ENCODE data around the gene CAMK1D. TPM values are rescaled to one million over a fixed set of nuclear protein-coding genes. Genes with fewer than 3 reads are reported as not detected.

CAMK1D gene
- total and polyA plus RNA-seq, 10 of the 15 experiments (the other 5 are each of a cell fraction or from before 2014, with no cell fraction given) = 2.1 to 35.5 (median 14.7) TPM

GRCh38 chr10:12533151-12533550, 183.8 kb downstream of the CAMK1D start:
- no peak for FAIRE-seq
- ChIA-PET SMC1A (ENCODE audit: uncharacterized antibody, unreplicated experiment) (no interaction called here), RAD21 (ENCODE audit: unreplicated experiment) (no interaction called here), CTCF (no interaction called here), POLR2A (no interaction called here)
- H3K9me3 ChIP-seq (replicated peaks; ENCODE audit: control insufficient read depth, insufficient read depth, low read length) = no peaks in the 10 kb centered on the region
- H3K27me3 ChIP-seq (replicated peaks in 1 of 2; ENCODE audit: control insufficient read depth in 2 of 2, insufficient read depth in 2 of 2, low read length in 1 of 2) = no peaks in the 10 kb centered on the region
- no TSS peak for BruUV-seq (replicated peaks)
- WGBS (ENCODE audit: insufficient coverage, insufficient replicate concordance, low lambda C conversion rate, missing lambda C conversion rate) = 97% methylated on average over 4 of the region's 4 CpGs
- intact Hi-C loops (cut with micrococcal nuclease; ENCODE audit: unreplicated experiment) (no loop called here), in situ Hi-C loops (cut with MboI) (no loop called here)
- H3K4me2 ChIP-seq (ENCODE audit: control insufficient read depth, insufficient read depth) = no peak overlapping the region
- H3K27ac ChIP-seq (ENCODE audit: control insufficient read depth, insufficient read depth) = no peak overlapping the region
- H3K4me3 ChIP-seq = no peak overlapping the region
- no peak for DNase-seq (ENCODE audit: low read depth, low spot score)
- H2AFZ ChIP-seq (ENCODE audit: control insufficient read depth, low read depth, low read length) = no peak overlapping the region
- no peak for ATAC-seq
- no peaks in the 10 kb centered on the region for H3K36me3 ChIP-seq (ENCODE audit: control insufficient read depth in 2 of 2, insufficient read depth in 2 of 2, low read length in 1 of 2)
- H3K9ac ChIP-seq (ENCODE audit: control insufficient read depth, insufficient read depth, low read length) = no peak overlapping the region
- H4K20me1 ChIP-seq (ENCODE audit: control insufficient read depth, insufficient read depth) = no peaks in the 10 kb centered on the region
- H3K4me1 ChIP-seq (ENCODE audit: control insufficient read depth, insufficient read depth, low read length) = no peaks in the 10 kb centered on the region
- no peaks in the 10 kb centered on the region for H3K79me2 ChIP-seq (ENCODE audit: control insufficient read depth, insufficient read depth, low read length)
- TF ChIP-seq JUNB (IDR thresholded peaks at IDR 0.05) (no peak), RCOR1 (conservative IDR thresholded peaks at IDR 0.05; ENCODE audit: low read depth, low read length) (no peak), ZNF217 (IDR thresholded peaks at IDR 0.05) (no peak), GABPA (IDR thresholded peaks at IDR 0.05; ENCODE audit: low read depth) (no peak), YBX1 (IDR thresholded peaks at IDR 0.05) (no peak), HCFC1 (IDR thresholded peaks at IDR 0.05; ENCODE audit: low read length) (no peak), IKZF2 (IDR thresholded peaks at IDR 0.05) (no peak), SMC3 (IDR thresholded peaks at IDR 0.05; ENCODE audit: borderline replicate concordance, low read length) (no peak), CREB1 (IDR thresholded peaks at IDR 0.05; ENCODE audit: low read depth) (no peak), SUPT20H (IDR thresholded peaks at IDR 0.05; ENCODE audit: borderline replicate concordance, control insufficient read depth, low read depth, low read length) (no peak)

DNA sequence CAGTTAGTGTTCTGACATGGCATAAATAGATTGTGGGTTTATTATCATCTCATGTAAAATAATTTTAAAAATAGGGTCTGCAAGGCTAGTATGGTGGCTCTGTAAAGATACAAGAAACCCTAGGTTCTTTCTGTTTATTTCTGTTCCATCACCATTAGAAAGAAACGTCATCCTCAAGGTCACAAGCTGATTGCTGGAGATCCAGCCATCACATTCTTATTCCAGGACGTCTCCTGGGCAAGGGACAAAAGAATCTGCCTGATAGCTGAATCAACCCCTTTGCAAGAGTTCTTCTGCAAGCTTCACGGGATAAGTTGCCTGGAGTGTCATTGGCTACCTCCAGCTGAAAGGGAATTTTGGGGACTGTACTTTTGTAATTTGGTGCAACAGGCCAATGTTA, 184.4 kb downstream of the CAMK1D start:
- ChIA-PET SMC1A (ENCODE audit: uncharacterized antibody, unreplicated experiment) (no interaction called here), CTCF (interaction anchor here (1.6 kb wide), 1 partner anchor 271 kb away, joined by 3 read pairs; no protein-coding TSS in a partner anchor), RAD21 (ENCODE audit: unreplicated experiment) (interaction anchor here (0.6 kb wide), 1 partner anchor 291 kb away, joined by 3 read pairs; no protein-coding TSS in a partner anchor), POLR2A (no interaction called here)
- no peak overlapping the region for H3K4me3 ChIP-seq
- no peaks in the 10 kb centered on the region for H4K20me1 ChIP-seq (ENCODE audit: control insufficient read depth, insufficient read depth)
- ATAC-seq = no peak
- WGBS (ENCODE audit: insufficient coverage, insufficient replicate concordance, low lambda C conversion rate, missing lambda C conversion rate) = 73% methylated on average over 3 of the region's 3 CpGs
- BruUV-seq (replicated peaks) = no TSS peak
- intact Hi-C loops (cut with micrococcal nuclease; ENCODE audit: unreplicated experiment) (no loop called here), in situ Hi-C loops (cut with MboI) (no loop called here)
- no peak overlapping the region for H2AFZ ChIP-seq (ENCODE audit: control insufficient read depth, low read depth, low read length)
- H3K4me1 ChIP-seq (ENCODE audit: control insufficient read depth, insufficient read depth, low read length) = no peaks in the 10 kb centered on the region
- H3K4me2 ChIP-seq (ENCODE audit: control insufficient read depth, insufficient read depth) = no peak overlapping the region
- H3K9ac ChIP-seq (ENCODE audit: control insufficient read depth, insufficient read depth, low read length) = no peak overlapping the region
- H3K9me3 ChIP-seq (replicated peaks; ENCODE audit: control insufficient read depth, insufficient read depth, low read length) = no peaks in the 10 kb centered on the region
- no peak for DNase-seq (ENCODE audit: low read depth, low spot score)
- no peak overlapping the region for H3K27ac ChIP-seq (ENCODE audit: control insufficient read depth, insufficient read depth)
- FAIRE-seq = no peak
- no peaks in the 10 kb centered on the region for H3K27me3 ChIP-seq (replicated peaks in 1 of 2; ENCODE audit: control insufficient read depth in 2 of 2, insufficient read depth in 2 of 2, low read length in 1 of 2)
- no peaks in the 10 kb centered on the region for H3K79me2 ChIP-seq (ENCODE audit: control insufficient read depth, insufficient read depth, low read length)
- no peaks in the 10 kb centered on the region for H3K36me3 ChIP-seq (ENCODE audit: control insufficient read depth in 2 of 2, insufficient read depth in 2 of 2, low read length in 1 of 2)
- no peak for TF ChIP-seq WRNIP1 (IDR thresholded peaks at IDR 0.05; ENCODE audit: borderline replicate concordance, low read depth, low read length)
- TF ChIP-seq, protein P1, sequence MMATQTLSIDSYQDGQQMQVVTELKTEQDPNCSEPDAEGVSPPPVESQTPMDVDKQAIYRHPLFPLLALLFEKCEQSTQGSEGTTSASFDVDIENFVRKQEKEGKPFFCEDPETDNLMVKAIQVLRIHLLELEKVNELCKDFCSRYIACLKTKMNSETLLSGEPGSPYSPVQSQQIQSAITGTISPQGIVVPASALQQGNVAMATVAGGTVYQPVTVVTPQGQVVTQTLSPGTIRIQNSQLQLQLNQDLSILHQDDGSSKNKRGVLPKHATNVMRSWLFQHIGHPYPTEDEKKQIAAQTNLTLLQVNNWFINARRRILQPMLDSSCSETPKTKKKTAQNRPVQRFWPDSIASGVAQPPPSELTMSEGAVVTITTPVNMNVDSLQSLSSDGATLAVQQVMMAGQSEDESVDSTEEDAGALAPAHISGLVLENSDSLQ (IDR thresholded peaks at IDR 0.05) = no peak
- TF ChIP-seq IRF3 (IDR thresholded peaks at IDR 0.05) = no peak
- TF ChIP-seq CEBPB (IDR thresholded peaks at IDR 0.05; ENCODE audit: borderline replicate concordance in 1 of 2, low read depth in 2 of 2, low read length in 2 of 2) = no peak
- TF ChIP-seq, protein P2, sequence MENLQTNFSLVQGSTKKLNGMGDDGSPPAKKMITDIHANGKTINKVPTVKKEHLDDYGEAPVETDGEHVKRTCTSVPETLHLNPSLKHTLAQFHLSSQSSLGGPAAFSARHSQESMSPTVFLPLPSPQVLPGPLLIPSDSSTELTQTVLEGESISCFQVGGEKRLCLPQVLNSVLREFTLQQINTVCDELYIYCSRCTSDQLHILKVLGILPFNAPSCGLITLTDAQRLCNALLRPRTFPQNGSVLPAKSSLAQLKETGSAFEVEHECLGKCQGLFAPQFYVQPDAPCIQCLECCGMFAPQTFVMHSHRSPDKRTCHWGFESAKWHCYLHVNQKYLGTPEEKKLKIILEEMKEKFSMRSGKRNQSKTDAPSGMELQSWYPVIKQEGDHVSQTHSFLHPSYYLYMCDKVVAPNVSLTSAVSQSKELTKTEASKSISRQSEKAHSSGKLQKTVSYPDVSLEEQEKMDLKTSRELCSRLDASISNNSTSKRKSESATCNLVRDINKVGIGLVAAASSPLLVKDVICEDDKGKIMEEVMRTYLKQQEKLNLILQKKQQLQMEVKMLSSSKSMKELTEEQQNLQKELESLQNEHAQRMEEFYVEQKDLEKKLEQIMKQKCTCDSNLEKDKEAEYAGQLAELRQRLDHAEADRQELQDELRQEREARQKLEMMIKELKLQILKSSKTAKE (IDR thresholded peaks at IDR 0.05; ENCODE audit: low read depth, poor library complexity, severe bottlenecking) = no peak
- no peak for TF ChIP-seq CBX5 (IDR thresholded peaks at IDR 0.05; ENCODE audit: low read depth)

All from GM12878 (cell line).